Measurements from ENCODE around the gene GNG12.

GNG12 gene

GRCh38 chr1:67749844-67750690, 83.2 kb downstream of the GNG12 start:
- TF ChIP-seq ZC3H10 (CRISPR knock-in tag; IDR thresholded peaks at IDR 0.05) (no peak), CSDC2 (CRISPR knock-in tag; IDR thresholded peaks at IDR 0.05) (no peak), ZFP3 (CRISPR knock-in tag; IDR thresholded peaks at IDR 0.05) (no peak), ISL1 (CRISPR knock-in tag; IDR thresholded peaks at IDR 0.05) (no peak)
- ATAC-seq, result peak; percentile 82

GRCh38 chr1:67749263-67749843, 83.9 kb downstream of the GNG12 start:
- TF ChIP-seq ESRRG (CRISPR knock-in tag; IDR thresholded peaks at IDR 0.05), result no peak
- no peak for TF ChIP-seq ZNF70 (CRISPR knock-in tag; IDR thresholded peaks at IDR 0.05)
- TF ChIP-seq CSDC2 (CRISPR knock-in tag; IDR thresholded peaks at IDR 0.05), result no peak
- no peak for TF ChIP-seq PPARA (CRISPR knock-in tag; IDR thresholded peaks at IDR 0.05; ENCODE audit: borderline replicate concordance)
- TF ChIP-seq PATZ1 (CRISPR knock-in tag; IDR thresholded peaks at IDR 0.05; ENCODE audit: borderline replicate concordance), result no peak
- TF ChIP-seq BACH2 (CRISPR knock-in tag; IDR thresholded peaks at IDR 0.05; ENCODE audit: borderline replicate concordance), result no peak
- TF ChIP-seq POU6F1 (CRISPR knock-in tag; IDR thresholded peaks at IDR 0.05; ENCODE audit: borderline replicate concordance, low read depth), result no peak
- no peak for TF ChIP-seq RARB (CRISPR knock-in tag; IDR thresholded peaks at IDR 0.05)
- no peak for ATAC-seq

- ATAC-seq, result peak; percentile 65
- TF ChIP-seq POU6F1 (CRISPR knock-in tag; IDR thresholded peaks at IDR 0.05; ENCODE audit: borderline replicate concordance, low read depth) (no peak), TCF4 (CRISPR knock-in tag; IDR thresholded peaks at IDR 0.05; ENCODE audit: borderline replicate concordance) (no peak), CSRNP3 (CRISPR knock-in tag; IDR thresholded peaks at IDR 0.05) (no peak)
Observed at GRCh38 chr1:67748630-67749029, 84.6 kb downstream of the GNG12 start.

GRCh38 chr1:67747671-67748546, 85.4 kb downstream of the GNG12 start:
- ATAC-seq, result peak; percentile 51
- no peak for TF ChIP-seq RARB (CRISPR knock-in tag; IDR thresholded peaks at IDR 0.05)
- TF ChIP-seq ISL1 (CRISPR knock-in tag; IDR thresholded peaks at IDR 0.05), result no peak
- TF ChIP-seq OSR1 (CRISPR knock-in tag; IDR thresholded peaks at IDR 0.05), result no peak
- TF ChIP-seq ZNF70 (CRISPR knock-in tag; IDR thresholded peaks at IDR 0.05), result no peak

GRCh38 chr1:67745875-67746698, 87.2 kb downstream of the GNG12 start:
- no peak for ATAC-seq
- TF ChIP-seq CREB5 (CRISPR knock-in tag; IDR thresholded peaks at IDR 0.05; ENCODE audit: low read depth), result no peak
- no peak for TF ChIP-seq ESRRG (CRISPR knock-in tag; IDR thresholded peaks at IDR 0.05)
- no peak for TF ChIP-seq OSR1 (CRISPR knock-in tag; IDR thresholded peaks at IDR 0.05)
- no peak for TF ChIP-seq CSDC2 (CRISPR knock-in tag; IDR thresholded peaks at IDR 0.05)
- no peak for TF ChIP-seq ZFP3 (CRISPR knock-in tag; IDR thresholded peaks at IDR 0.05)
- no peak for TF ChIP-seq ZC3H10 (CRISPR knock-in tag; IDR thresholded peaks at IDR 0.05)
- TF ChIP-seq PATZ1 (CRISPR knock-in tag; IDR thresholded peaks at IDR 0.05; ENCODE audit: borderline replicate concordance), result no peak
- no peak for TF ChIP-seq PPARA (CRISPR knock-in tag; IDR thresholded peaks at IDR 0.05; ENCODE audit: borderline replicate concordance)
- no peak for TF ChIP-seq ZFP30 (CRISPR knock-in tag; IDR thresholded peaks at IDR 0.05)
- TF ChIP-seq TOX (CRISPR knock-in tag; IDR thresholded peaks at IDR 0.05; ENCODE audit: borderline replicate concordance), result no peak
- TF ChIP-seq ISL1 (CRISPR knock-in tag; IDR thresholded peaks at IDR 0.05), result no peak
- TF ChIP-seq SNAI2 (CRISPR knock-in tag; IDR thresholded peaks at IDR 0.05), result no peak
- no peak for TF ChIP-seq ARNTL (CRISPR knock-in tag; IDR thresholded peaks at IDR 0.05; ENCODE audit: borderline replicate concordance, low read depth)
- TF ChIP-seq RARB (CRISPR knock-in tag; IDR thresholded peaks at IDR 0.05), result no peak
